Hematopoietic multipotent progenitor cell treated with erythropoietin and hydrocortisone succinate and interleukin-3 and kit ligand, for 17 days (in vitro differentiated cells): ENCODE results near the gene ZNF879.

ENCODE experiments used
- DNase-seq: peaks from one replicate; pipeline ENCODE4 v3.0.0-alpha.2; 2015; ENCODE audit warnings: low spot score

ZNF879 gene

DNA sequence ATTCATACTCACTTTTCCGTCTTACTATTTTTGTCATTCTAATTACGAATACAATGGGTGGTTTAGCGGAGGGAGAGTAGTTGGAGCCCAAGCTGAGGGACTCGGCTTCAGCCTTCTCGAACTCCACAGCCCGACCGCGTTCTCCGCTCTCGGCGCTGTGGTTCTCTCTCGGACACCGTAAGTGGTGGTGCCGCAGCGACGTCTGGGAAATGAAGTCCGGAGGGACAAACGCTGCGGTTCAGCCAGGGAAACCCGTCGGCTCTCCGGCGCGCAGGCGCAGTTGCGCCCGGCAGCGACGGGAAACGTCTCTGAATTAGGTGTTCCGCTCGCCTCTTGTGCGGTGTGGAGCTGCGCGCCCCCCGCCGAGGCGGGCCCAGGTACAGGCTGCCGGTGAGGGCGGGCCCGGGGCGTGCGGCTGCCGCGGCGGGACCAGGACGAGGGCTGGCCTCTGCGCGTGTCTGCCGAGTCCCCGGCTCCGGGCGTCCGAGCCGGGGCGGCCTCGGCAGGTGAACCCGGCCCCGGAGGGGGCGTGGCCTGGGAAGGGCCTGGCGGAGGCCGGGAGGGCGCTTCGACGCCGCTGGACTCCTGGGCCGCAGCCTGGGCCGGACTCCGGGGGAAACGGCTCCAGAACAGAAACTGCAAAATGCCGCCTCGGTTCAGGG is at the start of gene ZNF879:
Gene ZNF879, plus strand, starts transcription at position 277 of the 662 bp plus-strand sequence. CDS start 1,201 bp downstream, outside the sequence.
- DNase-seq: no peak

DNA sequence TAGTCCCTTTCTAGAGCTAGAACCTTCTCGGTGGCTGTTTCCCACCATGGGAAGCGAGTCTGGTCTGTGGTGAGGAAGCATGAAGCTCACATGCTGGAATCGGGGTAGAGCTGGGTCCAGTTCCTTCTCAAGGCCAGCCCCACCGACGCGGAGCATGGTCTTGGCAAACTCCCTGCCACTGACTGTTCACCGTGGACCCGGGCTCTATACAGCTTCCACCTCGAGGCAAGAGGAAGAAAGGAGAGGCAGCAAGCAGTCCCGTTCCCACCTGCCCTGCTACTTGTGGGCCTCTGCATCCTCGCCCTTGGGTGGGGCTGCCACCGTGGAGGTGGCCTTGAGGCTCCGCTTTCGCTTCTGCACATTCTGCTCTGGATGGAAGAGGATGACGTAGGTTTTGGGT is 42.2 kb upstream of the ZNF879 start:
- no peak for DNase-seq

DNA sequence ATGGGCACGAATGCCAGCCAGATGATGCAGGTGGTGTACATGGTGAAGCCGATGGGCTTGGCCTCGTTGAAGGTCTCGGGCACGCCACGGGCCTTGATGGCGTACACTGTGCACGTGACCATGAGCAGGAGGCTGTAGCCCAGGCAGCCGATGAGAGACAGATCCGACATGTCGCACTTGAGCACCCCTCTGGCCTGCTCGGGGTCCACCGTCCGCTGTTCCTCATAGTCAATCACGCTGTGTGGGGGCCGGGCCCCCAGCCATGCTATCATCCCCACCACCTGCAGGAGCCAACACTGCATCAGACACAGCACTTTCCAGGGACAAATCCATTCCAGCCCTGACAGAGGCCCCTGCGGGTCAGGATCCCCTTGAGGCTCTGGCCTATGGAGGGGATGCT is 40.7 kb upstream of the ZNF879 start:
- DNase-seq: no peak

DNA sequence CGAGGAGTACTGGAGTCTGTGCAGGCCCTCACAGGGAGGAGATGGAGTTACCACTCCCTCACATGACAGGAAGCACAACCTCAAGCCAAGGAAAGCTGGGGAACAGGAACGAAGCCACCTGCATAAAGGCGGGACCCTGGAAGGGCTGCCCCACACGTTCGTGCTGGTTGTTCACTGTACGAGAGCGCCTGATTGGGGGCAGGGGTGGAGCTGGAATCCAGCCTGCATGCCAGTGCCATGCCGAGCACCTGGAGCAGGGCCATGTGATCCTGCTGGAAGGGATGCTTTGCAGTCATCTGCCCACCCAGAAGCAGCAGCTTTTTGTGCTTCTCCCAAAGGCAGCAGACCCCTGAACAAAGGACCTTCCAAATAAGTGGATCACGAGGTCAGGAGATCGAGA is 39.9 kb upstream of the ZNF879 start:
- no peak for DNase-seq

DNA sequence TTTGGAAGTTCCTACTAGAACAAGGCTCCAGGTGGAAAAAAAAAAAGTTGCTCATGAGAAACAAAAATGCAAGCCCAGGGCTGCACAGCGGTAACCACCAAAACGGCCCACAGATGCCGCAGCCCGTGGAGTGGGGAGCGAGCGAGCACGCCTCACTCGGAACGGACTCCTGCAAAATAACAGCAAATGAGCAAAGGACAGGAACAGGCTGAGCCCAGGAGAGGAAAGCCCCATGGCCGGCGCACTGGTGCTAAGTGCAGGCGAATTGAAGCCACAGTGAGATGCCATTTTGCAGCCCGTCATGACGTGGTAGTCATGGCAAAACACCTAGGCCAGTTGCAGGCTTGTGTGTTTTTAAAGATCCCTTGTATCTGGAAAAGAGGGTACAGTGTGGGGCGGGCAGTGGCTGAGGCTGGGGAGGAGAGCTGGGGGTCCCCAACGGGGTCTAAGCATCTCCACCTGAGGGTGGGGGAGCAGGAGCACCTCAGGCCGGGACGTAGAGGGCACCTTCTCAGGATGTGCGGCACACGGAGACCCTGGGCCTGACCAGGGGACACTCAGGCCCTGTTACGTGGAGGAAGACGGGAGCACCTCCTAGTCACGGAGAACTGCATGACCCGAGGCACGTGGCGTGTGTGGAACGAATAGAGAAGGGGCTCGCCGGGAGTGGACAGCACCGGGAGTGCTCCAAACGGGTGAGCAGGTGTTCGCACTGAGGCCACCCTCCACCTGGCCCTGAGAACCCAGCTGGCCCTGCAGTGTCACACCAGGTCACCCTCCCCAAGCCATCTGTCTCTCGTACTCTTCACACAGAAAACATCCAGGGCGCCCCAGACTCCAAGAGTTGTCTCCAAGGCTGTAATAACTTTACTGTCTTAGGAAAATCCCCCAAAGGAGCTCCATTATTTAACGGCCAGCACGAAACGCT is 39.2 kb upstream of the ZNF879 start:
- DNase-seq: no peak

DNA sequence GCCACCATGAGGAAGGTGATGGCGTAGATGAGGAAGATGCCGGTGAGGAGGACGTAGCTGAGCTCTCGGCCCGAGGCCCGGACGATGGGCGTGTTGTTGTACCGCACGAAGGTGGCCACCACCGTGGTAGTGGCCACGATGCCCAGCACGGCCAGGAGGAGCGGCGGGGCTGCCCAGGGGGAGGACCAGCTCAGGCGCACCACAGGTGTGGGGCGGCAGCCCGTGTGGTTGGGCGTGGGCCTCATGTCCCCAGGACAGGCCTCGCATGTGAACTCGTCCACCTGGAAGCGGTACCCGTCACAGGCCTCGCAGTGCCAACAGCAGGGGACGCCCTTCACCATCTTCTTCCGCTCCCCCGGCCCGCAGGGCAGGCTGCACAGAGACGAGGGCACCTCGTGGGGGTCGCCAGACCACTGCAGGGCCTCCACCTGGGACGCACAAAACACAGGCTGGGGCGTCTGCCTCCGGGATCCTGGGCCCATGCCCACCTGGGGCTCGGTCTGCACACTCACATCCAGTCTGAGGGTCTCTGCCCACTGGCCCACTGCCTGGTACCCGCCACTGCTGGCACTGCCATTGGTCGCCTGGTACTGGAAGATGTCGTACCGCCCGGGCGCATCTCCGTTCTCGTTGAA is 37.2 kb upstream of the ZNF879 start:
- DNase-seq: no peak

DNA sequence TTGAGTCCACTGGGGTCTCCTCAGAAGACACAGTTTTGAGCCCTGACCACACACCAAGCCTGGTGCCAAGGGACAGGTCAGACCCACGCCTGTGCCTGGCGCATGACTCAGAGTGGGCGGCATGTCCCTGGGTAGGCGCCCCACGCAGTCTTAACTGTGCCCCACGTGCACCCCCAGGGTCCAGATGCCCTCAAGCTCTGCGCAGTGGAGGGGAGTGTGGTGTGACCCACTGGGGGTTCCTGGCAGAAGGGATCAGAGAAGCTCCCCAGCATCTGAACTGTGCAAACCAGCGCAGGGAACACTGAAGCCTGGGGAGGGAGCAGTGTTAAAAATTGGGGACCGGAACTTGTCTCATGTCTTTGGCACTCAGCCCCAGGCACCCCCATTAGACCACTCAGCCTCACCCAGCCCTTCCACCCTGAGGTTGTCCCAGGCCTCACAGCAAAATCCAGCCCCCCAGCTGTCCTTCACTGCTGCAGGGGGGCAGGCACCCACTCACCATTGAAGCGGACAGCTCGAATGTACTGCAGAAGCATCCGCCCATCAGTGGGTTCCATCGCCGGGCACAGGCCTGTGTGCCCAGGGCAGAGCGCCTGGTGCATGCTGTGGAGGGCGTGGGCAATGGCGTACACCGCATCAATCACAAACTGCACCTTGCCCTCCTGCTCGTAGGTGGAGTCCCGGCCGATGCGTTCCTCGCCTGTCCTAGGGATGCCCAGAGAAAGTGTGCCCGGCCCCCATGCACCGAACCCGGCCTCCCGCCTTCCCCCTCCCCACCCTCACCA is 35.0 kb upstream of the ZNF879 start:
- DNase-seq: no peak

DNA sequence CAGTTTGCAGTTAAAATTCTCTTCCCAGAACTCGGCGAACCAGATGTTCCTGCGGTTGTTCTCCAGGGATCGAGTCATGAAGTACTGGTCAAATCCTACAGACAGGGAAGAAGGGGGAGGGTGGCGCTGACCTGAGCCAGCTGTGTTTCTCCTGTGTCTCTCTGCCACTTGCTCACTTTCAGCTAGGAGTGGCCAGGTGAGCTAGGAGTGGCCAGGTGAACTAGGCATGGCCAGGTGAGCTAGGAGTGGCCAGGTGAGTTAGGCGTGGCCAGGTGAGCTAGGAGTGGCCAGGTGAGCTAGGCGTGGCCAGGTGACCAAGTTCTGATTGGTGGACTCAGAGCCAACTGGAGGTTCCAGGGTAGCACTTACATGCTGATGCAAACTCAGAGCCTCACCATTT is 34.3 kb upstream of the ZNF879 start:
- DNase-seq: no peak

DNA sequence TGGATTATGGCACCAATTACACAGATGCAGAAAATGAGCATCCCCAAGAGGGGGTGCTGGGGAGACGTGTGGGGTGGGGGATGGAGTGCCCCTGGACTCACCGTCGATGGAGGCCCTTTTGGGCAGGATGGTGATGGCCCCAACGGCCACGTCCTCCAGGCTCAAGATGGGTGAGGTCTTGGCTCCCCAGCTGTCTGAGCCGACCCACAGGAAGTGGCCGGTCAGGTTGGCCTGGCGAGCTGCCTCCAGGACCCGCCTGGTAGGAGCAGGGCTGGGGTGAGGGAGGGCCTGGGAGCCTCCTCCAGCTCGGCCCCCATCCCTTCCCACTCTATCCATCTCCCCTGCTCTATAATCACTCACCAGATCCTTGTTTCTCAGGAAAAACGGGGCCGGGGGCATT is 33.1 kb upstream of the ZNF879 start:
- no peak for DNase-seq

DNA sequence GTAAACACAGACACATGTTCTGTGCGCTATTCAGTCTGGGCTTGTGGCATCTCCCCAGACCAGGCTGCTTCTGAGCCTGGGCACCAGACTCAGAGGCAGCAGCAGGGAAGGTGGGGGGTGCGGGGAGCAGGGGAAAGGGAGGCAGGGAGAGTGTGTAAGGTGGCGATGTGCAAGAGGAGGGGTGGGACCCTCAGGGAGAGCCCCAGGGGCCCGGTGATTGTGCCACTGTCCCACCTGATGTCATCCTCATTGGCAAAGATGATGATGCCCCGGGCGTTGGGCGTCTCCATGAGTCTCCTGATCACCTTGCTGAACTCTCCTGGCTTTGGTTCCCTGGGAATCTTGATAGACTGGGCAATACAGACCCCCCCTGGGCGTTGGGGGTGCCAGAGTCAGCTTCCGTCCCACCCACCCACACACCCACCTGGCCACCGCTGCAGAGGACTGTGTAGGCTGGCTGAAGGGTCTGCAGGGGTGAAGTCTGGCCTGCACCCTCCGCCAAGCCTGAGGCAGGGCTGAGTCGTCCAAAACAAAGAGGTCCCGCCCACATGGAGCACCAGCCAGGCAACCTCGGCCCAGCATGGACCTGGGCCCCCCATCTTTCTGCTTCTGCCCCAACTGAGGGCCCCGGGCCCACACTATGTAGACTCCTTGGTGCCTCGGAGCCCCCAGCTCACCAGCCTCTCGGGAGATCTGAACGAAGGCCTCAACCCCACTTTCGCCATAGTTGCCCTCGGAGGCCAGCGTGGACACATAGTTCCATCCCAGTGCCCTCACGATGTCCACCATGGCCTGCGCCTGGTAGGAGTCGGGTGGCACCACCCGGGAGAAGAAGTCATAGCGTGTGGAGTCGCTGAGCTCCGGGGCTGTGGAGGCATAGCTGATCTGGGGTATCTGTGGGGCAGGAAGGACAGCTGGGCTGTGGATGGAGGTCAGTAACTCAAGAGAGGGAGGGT is 32.1 kb upstream of the ZNF879 start:
- no peak for DNase-seq

DNA sequence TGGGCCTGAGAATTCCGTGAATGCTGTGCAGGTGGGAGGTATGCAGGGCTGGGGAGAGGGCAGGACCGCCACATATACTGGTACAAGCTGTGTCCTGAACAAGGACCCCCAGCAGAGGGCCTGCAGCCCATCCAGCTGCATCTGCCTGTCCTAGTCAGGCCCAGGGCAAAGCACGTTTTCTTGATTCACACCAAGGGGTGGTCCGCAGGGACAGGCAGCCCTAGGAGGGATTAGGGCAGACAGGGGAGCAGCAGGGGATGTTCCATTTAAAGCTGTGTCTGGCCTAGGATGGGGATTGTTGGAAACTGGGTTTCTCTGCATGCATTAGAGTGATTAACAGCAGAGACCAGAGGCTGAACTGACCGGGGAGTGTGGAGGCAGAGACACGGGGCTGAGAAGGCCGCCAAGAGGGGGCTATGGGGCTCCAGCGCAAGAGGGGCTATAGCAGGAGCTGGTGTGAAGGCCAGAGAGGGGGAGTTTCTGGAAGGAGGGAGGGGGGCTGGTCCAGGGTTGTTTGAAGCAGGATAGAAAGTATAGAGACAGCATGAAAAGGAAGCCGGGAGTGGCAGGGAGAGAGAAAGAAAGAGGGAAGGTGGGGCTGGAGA is 31.2 kb upstream of the ZNF879 start:
- no peak for DNase-seq

DNA sequence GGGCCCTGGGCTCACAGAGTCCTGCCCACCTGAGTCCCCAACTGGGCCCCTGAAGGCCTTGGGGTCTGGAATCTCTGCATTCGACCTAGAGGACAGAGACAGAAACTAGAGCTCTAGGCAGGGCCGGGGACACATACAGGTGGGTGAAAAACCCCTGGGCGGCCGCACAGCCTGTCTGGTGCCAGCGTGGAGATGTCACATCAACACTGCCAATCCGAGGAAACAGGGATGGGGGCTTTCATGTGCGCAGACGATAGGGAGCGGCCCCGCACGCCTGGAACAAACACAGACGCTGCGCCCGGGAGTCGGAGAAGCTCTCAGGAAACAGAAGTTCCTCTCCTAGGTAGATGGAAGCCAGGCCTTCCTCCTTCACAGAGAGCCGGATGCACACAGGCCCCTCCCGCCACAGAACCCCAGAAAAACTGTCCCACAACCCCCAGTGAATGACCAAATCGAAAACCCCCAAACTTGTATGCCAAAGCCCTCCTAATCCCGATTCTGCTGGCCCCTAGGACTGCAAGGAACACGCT is 30.3 kb upstream of the ZNF879 start:
- DNase-seq: no peak

DNA sequence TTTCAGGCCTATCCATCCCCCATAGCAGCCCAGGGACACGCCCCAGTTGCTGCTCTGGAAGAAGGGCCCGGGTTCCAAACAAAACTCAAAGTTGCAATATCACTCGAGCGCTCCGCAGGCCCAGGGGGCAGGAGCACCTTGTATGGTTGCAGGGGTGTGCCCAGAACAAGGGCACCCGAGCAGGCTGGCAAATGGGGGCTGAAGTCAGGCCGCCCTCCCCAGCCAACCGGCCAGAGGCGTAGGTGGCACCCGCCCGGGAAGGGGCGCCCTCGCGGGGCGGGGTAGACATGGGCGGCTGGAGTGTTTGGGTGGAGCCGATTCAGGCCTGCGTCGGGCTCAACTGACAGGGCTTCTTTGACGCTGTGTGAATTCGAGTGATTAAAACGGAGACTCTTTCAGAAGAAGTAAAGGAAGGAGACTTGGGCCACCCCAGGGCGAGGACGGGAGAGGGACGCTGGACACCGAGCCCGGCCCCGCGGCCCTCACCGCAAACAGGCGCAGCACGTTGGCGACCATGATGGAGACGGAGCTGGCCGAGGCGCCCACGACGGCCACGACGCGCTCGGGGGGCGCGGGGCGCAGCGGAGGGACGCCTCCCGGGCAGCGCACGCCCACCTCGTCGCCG is 29.5 kb upstream of the ZNF879 start:
- DNase-seq: no peak

DNA sequence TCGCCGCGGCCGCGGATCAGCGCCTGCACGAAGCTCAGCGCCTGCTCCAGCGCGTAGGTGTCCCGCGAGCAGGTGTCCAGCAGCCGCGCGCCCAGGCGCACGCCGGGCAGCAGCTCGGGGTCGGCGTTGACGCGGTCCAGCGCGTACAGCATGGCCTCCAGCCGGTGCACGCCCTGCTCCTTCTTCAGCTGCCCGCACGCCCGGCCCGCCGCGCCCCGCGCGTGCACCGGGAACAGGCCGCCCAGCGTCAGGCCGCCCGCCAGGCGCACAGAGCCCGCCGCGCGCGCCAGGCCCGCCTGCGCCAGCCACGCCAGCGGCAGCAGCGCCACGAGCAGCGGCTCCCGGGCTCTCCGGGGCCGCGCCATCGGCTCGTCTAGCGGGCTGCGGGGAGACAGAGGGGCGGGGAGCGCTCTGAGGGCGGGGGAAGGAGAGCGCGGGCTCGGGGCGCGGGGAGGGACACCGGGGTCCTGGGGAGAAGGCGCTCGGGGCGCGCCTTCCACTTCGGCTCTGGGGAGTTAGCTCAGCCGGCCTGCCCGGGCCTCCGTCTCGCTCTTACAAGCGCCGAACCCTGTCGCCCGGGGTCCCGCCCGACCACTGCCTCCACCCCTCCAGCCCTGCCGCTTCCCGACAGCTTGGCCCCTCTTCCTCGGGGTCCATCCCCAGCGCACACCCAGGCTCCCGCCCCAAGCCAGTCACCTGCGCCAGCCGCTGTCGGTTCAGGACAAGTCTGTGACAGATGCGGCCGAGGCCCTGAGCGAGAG is 28.8 kb upstream of the ZNF879 start, which contains the start of gene GRM6:
Gene GRM6, minus strand, starts transcription at position 741 of the 761 bp plus-strand sequence. Its CDS starts 376 bp downstream, at position 365.
- DNase-seq: no peak

DNA sequence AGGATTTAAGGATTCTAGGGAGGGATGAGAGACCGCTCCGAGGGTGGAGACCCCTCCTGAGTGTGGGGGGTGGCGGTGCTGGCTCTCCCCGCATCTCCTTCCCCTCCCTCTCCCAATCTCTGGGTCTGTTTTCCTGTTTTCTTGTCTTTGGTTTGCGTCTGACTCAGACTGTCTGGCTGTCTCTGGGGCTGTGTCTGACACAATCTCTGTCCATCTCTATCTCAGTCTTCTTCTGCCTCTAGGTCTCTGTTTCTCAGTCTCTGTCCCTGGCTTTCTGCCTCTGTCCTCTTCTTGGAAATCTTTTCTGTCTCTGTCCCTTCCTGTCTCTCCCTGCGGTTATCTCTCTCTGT is 28.3 kb upstream of the ZNF879 start:
- no peak for DNase-seq

DNA sequence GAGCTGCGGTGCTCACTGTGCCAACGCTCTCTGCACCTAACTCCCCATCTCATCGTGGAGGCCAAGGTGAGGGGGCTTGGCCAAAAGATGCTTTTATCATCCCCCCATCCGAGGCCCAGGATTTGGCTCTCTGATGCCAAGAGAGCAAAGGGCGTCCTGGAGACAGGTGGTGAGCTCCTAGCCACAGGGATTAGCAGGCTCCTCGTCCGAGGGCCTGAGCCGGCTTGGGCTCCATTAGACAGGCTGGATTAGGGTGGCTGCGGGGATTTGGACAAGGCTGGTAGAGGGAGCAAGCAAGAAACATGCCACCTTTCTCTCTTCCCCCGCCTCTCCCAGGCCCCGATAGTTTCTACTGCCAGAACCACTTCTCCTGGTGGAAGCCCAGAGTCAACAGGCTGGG is 27.4 kb upstream of the ZNF879 start:
- DNase-seq: no peak

DNA sequence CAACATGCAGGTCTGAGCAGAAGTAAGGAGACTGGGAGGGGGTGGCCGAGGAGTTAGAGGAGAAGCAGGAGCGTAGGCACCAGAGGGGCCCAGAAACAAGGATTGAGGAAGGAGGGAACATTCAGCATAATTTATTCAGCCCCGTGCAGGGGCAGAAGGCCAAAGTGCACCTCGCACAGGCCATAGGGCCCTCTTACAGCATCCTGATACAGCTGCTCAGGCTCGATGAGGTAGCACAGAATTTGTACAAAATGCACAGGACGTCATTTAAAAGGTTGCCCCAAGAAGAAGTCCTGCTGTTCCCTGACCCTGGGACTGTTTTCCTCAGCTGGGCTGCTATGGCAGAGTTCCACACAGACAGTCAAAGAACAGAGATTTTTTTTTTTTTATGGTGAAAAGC is 26.4 kb upstream of the ZNF879 start:
- DNase-seq: no peak

DNA sequence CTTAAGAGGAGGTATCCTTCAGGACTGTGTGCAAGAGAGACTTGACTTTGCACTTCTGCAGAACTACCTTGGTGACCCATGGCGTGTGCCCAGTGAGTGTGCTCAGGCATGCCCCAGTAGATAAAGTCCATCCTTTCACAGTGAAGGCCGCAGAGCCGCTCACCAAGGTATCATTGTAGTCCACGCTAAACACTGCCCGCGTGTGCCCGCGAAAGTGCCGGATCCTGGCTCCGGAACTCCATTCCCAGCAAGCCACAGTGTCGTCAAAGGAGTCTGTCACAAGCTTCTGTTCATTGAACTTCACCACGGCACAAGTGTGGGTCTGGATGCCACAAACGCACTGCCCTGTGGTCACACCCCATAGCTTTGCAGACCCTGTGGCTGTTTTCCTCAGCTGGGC is 25.2 kb upstream of the ZNF879 start:
- no peak for DNase-seq

DNA sequence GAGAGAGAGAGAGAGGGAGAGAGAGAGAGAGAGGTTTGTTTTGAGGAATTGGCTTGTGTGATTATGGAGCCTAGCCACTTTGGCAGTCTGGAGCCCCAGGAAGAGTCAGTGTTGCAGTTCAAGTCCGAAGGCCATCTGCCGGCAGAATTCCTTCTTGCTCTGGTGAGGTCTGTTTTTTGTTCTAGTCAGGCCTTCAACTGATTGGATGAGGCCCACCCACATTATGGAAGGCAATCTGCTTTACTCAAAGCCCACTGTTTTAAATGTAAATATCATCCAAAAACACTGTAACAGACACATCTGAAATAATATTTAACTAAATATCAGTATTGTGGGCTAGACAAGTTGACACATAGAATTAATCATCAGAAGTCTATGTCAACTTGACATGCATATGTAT is 17.0 kb upstream of the ZNF879 start:
- DNase-seq: no peak
